ENCODE data around the gene ELMO2.
"Not testable (repeated sequence)": the region's sequence is repeated elsewhere in the genome, so short reads cannot be mapped to it uniquely, and the experiment has no call there.

ELMO2 gene

DNA sequence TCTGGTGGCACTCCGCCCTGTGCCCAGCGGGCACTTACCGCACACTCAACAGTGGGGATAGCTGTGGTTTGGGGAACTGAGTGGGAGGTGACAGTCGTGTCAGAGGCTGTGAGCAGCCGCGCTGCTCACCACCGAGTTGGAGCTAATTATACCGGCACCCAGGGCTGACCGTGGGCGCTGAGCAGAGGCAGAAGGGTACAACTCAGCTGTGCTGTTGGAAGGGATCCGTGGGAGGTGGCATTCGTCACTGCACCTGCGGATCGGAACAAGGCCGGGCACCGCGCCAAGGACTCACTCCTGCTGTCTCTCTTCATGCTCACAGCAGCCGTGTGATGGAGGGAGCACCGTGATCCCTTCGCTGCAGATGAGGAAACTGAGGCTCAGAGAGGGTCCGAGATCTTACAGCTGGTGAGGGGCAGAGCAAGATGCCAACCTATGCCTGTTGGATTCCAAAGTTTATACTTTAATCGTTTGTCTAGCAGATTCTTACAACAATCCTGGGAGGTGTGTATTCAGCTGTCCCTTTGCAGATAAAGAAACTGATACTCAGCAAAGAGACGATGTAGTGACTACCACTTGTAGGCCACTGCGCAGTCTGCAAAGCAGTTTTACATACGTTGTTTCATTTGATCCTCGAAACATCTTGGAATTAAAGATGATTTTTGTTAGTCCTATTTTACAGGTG is 713 bp upstream of the ELMO2 start:
- peak; percentile 48 for FAIRE-seq
- DNase-seq (ENCODE audit: insufficient read length, low spot score): no peak

DNA sequence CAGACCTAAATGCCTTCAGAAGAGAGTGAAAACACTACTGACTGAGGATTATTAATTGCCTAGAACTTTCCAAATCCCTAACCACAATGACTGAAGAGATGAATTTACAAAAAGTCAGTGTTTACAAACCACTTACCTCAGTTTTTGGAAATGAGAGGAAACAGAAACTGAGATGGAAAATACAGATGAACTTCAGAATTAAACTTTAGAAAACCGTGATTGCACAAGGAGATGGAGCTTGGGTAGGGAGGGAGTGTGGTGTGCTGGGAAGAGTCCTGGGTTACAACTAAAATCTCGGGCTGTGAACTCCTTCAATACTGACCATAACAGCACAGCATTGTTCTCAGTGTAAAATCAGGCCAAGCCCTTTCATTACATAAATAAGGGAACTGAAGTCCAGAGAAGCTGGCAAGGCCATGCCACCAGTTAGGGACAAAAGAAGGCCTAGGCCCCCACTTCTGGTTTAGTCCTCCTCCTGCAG is 4.0 kb downstream of the ELMO2 start:
- no peak for DNase-seq (ENCODE audit: insufficient read length, low spot score)
- FAIRE-seq: no peak

DNA sequence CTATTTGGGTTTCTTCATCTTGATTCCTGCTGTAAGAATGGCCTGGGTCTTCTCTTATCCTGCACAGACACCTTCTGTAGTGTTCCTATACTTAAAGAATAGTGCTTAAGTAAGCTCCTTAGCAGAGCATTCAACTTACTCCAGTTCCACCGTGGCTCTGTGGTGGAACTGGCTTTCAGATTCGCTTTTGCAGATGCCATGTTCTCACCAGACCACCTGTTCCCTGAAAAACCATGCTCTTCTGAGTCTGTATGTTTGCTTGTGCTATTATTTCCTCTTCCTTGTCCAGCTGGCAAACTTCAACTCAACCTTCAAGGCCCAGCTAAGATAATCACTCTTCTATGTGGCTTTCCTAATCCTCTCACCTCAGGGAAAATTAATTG is 4.9 kb downstream of the ELMO2 start:
- FAIRE-seq (peak; percentile 70), DNase-seq (ENCODE audit: insufficient read length, low spot score) (peak; percentile 46)

DNA sequence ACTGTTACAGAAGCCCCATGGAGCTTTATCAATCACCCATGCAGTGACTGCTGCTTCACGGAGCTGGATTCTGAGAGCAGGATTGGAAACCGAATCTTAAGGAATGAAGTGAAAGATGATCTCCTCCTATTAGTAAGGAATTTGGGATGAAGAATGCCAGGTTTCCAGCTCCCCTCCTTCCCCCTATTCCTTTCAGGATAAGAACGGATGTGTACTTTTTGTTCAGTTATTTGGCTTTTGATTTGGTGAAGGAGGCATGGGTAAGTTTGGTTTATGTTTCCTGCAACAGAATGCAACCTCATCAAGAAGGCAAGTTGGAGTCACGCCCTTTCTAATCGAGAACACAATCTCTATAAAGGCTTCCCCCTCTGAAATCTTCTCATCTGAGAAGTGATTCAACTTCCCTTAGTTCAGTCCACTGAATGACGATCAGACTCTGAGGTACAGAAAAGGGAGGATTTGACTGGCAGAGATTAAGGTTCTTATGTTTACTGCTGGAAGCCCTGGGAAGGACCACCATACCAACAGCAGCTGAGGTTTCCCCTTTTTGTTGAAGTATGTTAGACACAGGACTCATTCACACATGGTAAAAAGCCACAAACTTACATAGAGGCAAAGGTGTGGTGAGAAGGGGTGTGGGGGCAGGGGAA is 5.5 kb downstream of the ELMO2 start:
- no peak for FAIRE-seq
- no peak for DNase-seq (ENCODE audit: insufficient read length, low spot score)

DNA sequence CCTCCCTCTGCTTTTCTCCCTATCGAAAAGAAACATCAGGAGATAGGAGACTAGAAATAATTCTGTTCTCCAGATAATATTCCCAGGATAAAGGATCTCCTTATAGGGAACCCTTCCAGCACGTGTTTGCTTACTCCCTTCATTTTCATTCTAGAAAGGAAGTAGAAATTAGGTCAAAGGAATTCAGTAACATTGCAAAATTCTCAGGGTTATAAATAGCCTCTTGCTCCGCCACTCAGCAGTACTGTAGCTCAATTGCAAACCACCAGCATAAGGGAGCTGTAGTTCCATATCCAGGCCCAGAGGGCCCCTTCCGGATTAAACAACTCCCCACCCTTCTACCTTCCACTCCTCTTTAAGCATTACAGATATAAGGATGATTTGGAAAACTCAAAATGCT is 6.2 kb downstream of the ELMO2 start:
- FAIRE-seq (no peak), DNase-seq (ENCODE audit: insufficient read length, low spot score) (no peak)

DNA sequence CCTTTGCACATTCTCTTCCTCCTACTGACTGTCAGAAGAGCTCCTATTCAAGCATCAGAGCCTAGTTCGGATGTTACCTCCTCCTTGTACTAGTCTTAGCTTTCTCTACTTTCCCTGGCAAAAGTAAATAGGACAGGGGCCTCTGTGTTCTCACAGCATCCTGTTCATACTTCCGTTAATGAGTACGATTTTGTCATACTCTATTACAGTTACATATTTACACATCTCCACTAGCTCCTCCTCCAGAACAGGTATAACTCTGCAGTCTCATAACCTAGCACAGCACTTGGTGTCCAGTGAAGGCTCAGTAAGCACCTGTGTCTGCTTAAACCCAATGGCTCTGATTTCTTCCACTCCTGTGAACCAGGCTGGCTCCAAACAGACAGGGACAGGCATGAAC is 7.0 kb downstream of the ELMO2 start:
- FAIRE-seq: no peak
- no peak for DNase-seq (ENCODE audit: insufficient read length, low spot score)

DNA sequence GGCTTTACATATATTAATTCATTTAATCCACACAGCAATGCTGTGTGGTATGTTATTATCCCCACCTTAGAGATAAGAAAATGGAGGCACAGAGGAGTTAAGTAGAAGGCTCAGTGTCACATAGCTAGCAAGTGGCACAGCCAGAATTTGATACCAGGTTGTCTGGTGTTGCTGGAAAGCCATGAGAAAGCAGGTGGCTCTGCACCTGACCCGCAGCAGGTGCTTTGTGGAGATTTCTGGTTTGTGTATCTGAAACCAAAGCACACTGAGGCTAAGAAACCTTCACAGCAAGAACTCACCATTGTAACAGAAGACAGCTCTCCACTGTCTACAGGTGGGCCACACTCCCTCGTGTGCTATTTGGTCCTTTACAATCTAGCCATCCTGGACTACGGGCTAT is 7.5 kb downstream of the ELMO2 start:
- FAIRE-seq (no peak), DNase-seq (ENCODE audit: insufficient read length, low spot score) (no peak)

DNA sequence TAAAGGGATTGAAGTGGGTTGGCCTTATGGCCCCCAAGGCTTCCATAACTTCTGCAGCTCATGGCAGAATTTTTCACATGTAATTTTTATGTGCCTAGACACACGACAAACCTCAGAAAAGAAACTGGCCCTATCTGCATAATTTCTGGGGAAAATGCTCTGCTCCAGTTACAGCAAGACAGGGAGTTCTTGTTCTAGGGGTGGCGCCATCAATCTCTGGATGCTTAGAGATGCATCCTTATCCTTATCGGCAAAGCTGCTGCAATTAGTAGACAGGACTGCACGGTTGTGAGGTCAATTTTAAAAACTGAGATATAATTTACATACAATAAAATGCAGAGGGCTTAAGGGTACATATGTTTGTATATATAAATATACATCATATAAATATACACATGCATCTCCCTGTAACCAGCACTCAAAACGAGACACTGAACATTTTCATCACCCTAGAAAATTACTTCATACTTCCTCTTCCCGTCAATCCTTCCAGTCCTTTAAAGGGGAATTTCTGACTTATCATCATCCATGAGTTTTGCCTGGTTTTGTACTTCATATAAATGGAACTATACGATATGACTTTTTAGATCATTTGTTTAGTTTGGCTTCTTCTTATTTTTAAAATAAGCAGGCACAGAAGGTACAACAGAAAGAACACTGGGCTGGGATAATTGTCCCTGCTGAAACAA is 10.2 kb downstream of the ELMO2 start:
- DNase-seq (ENCODE audit: insufficient read length, low spot score): no peak
- no peak for FAIRE-seq

DNA sequence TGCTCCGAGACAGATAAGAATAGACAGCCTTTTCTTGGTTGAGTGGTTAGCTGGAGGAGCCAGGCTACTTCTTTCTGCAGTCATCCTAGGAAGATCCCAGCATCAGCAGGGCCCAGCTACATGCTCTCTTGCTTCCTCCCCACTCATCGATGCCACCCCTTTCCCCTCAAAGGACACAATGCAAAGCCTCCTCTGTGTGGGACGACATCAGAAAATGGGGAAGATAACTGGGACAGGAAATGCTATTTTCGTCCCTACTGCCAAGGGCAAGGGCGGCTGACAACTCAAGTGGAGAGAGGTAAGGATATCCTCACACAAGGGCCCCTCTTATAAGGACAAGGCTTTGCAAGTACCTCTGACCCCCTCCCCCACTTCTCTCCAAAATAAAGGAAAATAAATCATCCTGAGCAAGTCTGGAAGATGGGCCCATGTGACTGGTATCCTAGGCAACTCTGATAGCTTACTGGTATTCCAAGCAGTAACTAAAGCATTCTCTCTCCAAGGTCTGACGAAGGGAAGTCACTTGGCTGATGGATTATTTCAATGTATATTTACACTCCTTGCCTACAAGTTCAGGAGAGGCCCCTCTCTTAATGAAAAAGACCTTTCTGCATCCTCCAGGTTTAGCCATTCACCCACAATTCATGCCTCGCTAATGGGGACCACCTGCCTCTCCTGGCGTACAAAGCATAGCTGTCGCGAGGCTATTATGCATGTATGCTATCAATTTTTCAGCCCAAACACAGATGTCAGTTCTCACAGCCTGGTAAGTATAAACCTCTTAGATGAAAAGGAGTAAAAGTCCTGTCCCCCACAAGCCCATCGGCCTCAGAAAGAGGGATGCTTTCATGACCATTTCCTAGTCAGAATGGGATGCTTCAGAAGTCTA is 11.3 kb downstream of the ELMO2 start:
- no peak for FAIRE-seq
- DNase-seq (ENCODE audit: insufficient read length, low spot score): no peak

DNA sequence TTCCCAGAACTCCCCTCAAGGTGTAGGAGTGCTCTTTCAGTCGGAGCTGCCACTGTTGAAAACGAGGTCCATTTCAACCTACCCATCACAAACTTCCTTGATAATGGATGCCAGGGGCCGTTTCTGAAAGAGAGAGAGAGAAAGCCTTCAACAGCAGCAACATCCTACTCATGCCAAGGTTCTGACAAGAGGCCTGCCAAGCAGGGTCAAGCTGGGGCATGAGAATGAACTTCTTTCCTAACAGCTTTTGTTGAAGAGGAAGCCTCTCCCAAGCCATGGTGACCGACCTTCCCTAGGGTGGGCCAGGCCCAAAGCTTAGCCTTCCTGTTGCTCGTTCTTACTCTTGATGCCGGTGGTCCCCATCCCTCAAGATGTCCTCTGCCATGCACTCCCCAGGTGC is 12.4 kb downstream of the ELMO2 start:
- no peak for DNase-seq (ENCODE audit: insufficient read length, low spot score)
- FAIRE-seq: no peak

DNA sequence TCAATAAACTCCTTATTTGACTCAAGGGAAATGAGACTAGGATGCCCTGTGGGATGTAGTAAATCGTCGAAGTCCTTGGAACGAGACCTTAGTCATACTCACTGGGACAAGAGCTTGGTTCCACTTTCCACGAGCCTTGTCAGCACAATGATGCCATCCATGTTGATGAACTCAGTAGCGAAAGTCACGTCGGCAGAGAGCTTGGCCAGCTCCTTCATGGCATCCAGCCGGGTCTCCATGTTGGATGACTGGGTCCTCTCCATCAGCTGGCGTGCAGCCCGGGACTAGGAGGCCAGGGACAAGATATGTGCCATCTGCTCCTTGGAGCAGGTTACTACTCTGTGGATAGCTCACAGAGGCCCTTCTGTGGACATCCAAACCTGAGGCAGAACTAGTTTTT is 17.5 kb downstream of the ELMO2 start:
- no peak for DNase-seq (ENCODE audit: insufficient read length, low spot score)
- no peak for FAIRE-seq

DNA sequence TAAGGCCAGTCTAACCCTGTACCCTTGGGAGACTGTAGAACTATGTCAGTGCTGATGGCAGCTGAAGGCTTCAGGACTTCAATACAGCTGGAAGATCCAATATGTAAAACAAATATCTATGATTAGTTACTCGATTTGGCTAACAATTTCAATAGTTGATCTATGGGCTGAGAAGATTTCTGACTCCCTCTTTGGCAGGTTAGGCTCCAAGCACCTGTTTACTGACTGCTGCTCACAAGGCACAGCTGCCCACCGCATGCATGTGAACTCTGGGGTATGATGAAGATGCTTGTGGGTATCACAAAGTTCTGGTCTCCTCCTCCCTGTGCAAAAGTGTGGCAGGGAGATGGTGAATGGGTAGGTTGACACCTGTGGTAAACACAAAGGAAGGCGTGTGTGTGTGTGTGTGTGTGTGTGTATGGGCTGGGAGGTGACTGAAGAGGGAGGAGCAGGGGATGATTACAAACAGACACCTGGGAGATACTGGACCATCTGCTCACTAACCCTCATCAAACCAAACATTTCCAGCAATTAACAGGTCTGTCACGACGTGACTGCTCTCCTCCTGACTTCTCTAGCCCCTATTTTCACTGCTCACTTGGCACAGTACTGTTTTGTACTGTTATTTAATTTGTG is 18.1 kb downstream of the ELMO2 start:
- FAIRE-seq (no peak), DNase-seq (ENCODE audit: insufficient read length, low spot score) (no peak)

DNA sequence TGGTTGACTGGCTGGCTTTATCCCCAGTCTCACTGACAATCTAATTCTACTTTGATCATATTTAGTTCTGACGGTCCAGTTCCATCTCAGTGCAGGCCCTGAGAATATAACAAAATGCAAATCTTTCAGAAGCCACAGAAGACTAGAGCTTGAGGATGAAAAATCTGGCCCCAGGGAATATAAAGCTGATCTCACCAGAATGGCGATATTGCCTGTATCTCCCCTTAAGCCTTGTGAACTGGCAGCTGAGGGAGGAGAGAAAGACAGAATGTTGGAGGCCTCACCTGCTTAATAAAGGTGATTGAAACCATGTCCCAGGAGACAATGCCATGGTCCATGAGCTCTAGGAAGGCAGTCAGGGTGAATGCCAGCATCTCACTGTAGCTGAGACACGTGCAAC is 19.4 kb downstream of the ELMO2 start:
- not testable (repeated sequence) for DNase-seq (ENCODE audit: insufficient read length, low spot score); FAIRE-seq

DNA sequence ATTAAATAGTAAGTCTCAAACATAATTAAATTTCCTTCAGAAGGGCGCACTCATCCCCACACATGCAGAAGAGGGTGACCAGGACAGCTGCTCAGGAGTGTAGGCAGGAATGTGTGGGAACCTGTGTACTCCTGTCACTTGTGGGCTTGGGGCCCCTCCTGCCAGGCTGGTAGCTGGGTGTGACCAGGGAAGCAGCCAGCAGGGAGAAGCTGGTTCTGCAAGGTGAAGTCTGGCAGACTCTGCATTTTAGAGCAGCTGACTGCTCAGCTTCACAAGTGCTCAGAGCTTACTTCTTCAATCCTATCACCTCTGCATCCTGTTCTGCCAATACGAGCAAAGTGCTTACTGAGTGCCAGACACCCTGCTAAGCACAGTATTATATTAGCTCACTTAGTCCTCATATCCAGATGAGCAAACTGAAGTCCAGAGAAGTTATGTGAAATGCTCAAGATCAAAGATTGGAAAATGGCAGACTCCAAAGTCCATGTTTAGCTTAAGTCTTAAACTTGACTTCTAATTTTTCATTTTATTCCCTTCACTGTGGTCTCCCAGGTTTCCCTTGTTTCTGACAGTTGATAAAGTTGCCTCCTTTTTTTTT is 27.9 kb downstream of the ELMO2 start:
- FAIRE-seq (no peak), DNase-seq (ENCODE audit: insufficient read length, low spot score) (no peak)

DNA sequence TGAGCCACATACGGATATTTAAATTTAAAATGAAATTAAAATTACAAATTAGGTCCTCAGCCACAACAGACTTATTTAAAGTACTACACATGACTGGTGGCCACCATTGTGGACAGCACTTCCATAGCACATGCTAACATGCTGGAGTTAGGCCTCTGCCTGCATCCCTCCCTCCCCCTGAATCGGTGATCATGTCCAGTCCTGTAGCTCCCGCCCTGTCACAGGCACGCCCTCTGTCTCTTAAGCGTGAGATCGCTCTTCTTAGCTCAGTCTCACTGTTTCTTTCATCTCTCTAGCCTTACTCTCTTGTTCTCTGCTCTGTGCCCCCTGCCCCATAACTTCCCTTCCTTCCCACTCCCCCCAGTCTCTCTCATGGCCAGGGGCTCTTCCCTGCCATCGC is 28.9 kb downstream of the ELMO2 start:
- no peak for DNase-seq (ENCODE audit: insufficient read length, low spot score)
- no peak for FAIRE-seq

DNA sequence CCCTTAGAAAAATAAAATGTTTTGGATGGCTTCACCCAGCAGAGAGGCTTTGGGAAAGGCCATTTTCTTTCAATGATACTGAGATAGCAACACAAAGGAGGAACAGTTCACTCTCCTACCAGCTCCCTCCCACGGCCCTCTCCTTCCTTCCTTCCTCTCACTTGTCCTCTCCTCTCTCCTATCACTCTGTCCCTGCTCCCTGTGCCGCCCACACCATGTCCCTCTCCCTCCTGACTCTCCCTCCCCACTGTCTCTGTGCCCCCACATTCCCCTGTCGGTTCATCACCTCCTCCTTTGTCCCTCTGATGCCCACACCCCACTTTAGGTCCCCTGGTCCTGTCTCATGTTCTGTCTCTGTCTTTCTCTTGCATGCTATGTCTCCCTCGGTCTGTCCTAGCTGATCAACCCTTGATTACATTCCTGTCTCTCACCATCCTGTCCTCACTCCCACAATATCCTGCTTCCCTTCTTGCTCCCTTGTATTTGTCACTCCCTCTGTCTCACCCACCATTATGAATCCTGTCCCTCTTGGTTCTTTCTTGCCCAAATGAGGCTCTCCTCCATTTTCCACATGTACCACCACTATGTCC is 30.1 kb downstream of the ELMO2 start:
- no peak for FAIRE-seq

DNA sequence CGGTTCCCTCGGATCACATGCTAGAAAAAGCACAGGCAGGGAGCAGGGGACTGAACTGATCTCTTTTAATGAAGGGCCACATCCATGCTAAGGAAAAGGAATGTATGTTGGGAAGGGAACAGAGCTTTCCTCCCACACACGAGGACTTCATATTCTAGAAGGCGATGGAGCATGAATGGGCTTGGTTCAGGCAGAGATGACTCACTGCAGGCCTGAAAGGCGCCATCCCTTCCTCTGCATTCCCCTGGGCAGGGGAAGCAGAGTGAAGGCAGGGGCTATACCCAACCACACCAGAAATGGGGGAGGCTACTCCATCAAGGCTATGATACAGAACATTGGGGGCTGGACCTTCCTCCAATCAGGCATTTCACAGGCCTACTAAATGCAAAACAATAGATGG is 30.6 kb downstream of the ELMO2 start:
- DNase-seq (ENCODE audit: insufficient read length, low spot score) (no peak), FAIRE-seq (no peak)

More for the DNA sequence above, 30.1 kb downstream of the ELMO2 start:
- DNase-seq (ENCODE audit: insufficient read length, low spot score): no peak

DNA sequence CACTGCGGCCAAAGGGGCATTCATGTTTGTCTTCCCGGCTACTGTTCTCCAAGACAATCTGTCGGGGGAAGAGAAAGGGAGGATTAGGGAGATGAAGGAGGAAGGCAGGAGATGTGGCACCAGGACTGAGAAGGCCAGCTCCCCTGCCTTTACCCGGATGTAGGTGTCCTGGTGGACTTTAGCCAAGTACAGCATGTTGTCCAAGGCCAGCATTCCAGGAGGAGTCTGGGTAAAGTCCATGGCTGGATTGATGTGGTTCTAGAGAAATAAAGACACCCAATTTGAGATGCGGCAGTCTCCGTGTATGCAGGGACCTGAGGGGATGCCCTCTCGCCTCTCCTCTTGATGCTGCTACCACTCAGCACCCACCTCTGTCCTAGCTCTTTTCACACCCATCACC is 32.0 kb downstream of the ELMO2 start:
- DNase-seq (ENCODE audit: insufficient read length, low spot score) (no peak), FAIRE-seq (no peak)

DNA sequence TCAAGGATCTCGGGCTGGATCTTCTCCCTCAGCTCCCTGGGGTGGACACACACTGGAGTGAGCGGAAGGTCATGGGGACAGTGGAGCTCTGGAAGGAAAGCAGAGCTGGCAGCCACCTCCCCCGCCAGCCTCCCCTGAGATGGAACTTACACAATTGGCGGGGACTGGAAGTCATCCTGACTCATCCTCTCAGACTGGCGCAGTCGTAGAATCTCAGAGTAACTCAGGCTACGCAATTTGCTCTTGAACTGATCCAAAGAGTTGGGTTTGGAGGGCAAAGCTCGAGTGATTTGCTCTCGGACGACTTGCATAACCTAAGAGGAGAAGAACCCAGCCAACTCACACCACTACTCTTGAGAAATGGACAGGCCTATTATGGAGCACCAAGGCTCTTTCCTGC is 34.8 kb downstream of the ELMO2 start:
- no peak for FAIRE-seq
- DNase-seq (ENCODE audit: insufficient read length, low spot score): no peak

DNA sequence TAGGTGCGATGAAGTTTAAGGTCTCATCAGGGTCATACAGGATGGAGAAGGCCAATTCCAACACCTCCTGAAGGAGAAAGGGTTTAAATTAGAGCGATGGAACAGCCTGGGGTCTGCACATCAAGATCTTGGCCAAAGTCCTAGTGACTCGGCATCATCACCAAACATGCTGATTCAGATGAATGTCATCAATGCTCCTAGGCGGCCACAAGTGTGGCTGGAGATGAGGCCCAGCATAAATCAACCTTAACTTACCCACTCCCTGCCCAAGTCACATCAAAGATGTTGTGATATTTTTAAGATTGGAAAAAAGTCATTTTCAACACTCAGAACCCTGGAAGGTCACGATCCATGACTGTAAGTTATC is 37.5 kb downstream of the ELMO2 start:
- DNase-seq (ENCODE audit: insufficient read length, low spot score): no peak
- FAIRE-seq: no peak
